GM21367 (cell line): Measurements from ENCODE around the gene LHFPL3.
"Not testable (repeated sequence)": the region's sequence is repeated elsewhere in the genome, so short reads cannot be mapped to it uniquely, and the experiment has no call there.

ENCODE experiments used
- ATAC-seq: cut with Tn5 transposase; IDR thresholded peaks from one replicate; pipeline ENCODE4 v1.9.1; 2021; ENCODE audit not compliant: unreplicated experiment

LHFPL3 gene

GRCh38 chr7:104482362-104483037 lies 154.1 kb downstream of the LHFPL3 start:
- ATAC-seq, result no peak

- ATAC-seq, result no peak
Observed at GRCh38 chr7:104486931-104487330, 158.5 kb downstream of the LHFPL3 start.

- ATAC-seq, result no peak
Observed at GRCh38 chr7:104487642-104488041, 159.2 kb downstream of the LHFPL3 start.

GRCh38 chr7:104497379-104497967 lies 169.1 kb downstream of the LHFPL3 start:
- ATAC-seq, result no peak

- ATAC-seq, result no peak
Observed at GRCh38 chr7:104499975-104500374, 171.6 kb downstream of the LHFPL3 start.

- ATAC-seq, result no peak
Observed at GRCh38 chr7:104509874-104510273, 181.5 kb downstream of the LHFPL3 start.

- no peak for ATAC-seq
Observed at GRCh38 chr7:104524853-104525252, 196.4 kb downstream of the LHFPL3 start.

- no peak for ATAC-seq
Observed at GRCh38 chr7:104528142-104528541, 199.7 kb downstream of the LHFPL3 start.

GRCh38 chr7:104529567-104529966 lies 201.2 kb downstream of the LHFPL3 start:
- ATAC-seq, result no peak

GRCh38 chr7:104530251-104530650 lies 201.8 kb downstream of the LHFPL3 start:
- ATAC-seq, result no peak

GRCh38 chr7:104534149-104534548 lies 205.7 kb downstream of the LHFPL3 start:
- ATAC-seq, result no peak

GRCh38 chr7:104535841-104536240 lies 207.4 kb downstream of the LHFPL3 start:
- no peak for ATAC-seq

- no peak for ATAC-seq
Observed at GRCh38 chr7:104536956-104537355, 208.6 kb downstream of the LHFPL3 start.

- no peak for ATAC-seq
Observed at GRCh38 chr7:104538152-104538551, 209.7 kb downstream of the LHFPL3 start.

- no peak for ATAC-seq
Observed at GRCh38 chr7:104541897-104542296, 213.5 kb downstream of the LHFPL3 start.

GRCh38 chr7:104548861-104549260 lies 220.5 kb downstream of the LHFPL3 start:
- ATAC-seq, result no peak

GRCh38 chr7:104550362-104550761 lies 222.0 kb downstream of the LHFPL3 start:
- no peak for ATAC-seq

GRCh38 chr7:104551226-104551625 lies 222.8 kb downstream of the LHFPL3 start:
- no peak for ATAC-seq

- no peak for ATAC-seq
Observed at GRCh38 chr7:104552102-104552501, 223.7 kb downstream of the LHFPL3 start.

- ATAC-seq, result no peak
Observed at GRCh38 chr7:104553074-104553473, 224.7 kb downstream of the LHFPL3 start.

GRCh38 chr7:104563350-104563901 lies 235.0 kb downstream of the LHFPL3 start:
- not testable (repeated sequence) for ATAC-seq

- ATAC-seq, result no peak
Observed at GRCh38 chr7:104569751-104570150, 241.3 kb downstream of the LHFPL3 start.

- ATAC-seq, result no peak
Observed at GRCh38 chr7:104572554-104572953, 244.2 kb downstream of the LHFPL3 start.
